Neuron (in vitro differentiated cells): ENCODE measurements around the gene RGS7.
A peak's percentile ranks its signal among the peaks of the same experiment; 100 is the strongest.
"Not testable (repeated sequence)": the region's sequence is repeated elsewhere in the genome, so short reads cannot be mapped to it uniquely, and the experiment has no call there.

Experiments
- H2AFZ ChIP-seq: one replicate; pipeline ENCODE4 v1.6.1; 2013; ENCODE audit warnings: low read depth, mild to moderate bottlenecking, inconsistent platforms, low read length, moderate library complexity
- H3K27me3 ChIP-seq: one replicate; pipeline ENCODE4 v1.6.1; 2013; ENCODE audit warnings: low read length; ENCODE audit not compliant: insufficient read depth
- H3K36me3 ChIP-seq: one replicate; pipeline ENCODE4 v1.6.1; 2013; ENCODE audit warnings: low read length; ENCODE audit not compliant: insufficient read depth
- H3K4me1 ChIP-seq: one replicate; pipeline ENCODE4 v1.6.1; 2013; ENCODE audit warnings: low read length; ENCODE audit not compliant: insufficient read depth
- H3K4me3 ChIP-seq: 2 replicates; pipeline ENCODE4 v1.5.1; 2013; ENCODE audit warnings: mild to moderate bottlenecking, low read length, moderate library complexity
- H3K9me3 ChIP-seq: one replicate; pipeline ENCODE4 v1.6.1; 2013; ENCODE audit warnings: low read length

Gene RGS7

DNA sequence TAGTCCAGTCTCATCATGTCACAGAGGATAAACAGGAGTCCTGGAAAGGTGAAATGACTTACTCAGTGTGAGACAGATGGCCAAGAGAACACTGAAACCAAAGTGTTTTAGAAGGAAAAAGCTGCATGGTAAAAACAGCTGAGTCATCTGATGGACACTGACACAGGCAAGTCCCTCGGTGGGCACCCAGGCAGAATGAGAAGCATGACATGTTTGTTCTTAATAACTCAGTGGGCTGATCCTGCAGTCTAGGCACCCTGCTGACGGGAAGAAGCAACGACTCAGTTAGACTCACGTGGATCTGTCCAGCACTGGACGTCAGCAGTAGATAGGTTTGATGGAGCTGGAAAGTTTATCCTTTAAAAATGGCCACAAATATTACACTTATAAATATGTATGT lies 116.9 kb downstream of the RGS7 start:
- H2AFZ ChIP-seq, result no peak overlapping the region
- H3K9me3 ChIP-seq, result no peaks in the 10 kb centered on the region
- H3K36me3 ChIP-seq, result no peaks in the 10 kb centered on the region
- H3K4me3 ChIP-seq, result no peak overlapping the region
- no peaks in the 10 kb centered on the region for H3K27me3 ChIP-seq
- peaks cover 14% of the 10 kb centered on the region for H3K4me1 ChIP-seq

- H3K4me1 ChIP-seq, result peaks cover 15% of the 10 kb centered on the region
- H2AFZ ChIP-seq, result no peak overlapping the region
- no peaks in the 10 kb centered on the region for H3K36me3 ChIP-seq
- H3K9me3 ChIP-seq, result no peaks in the 10 kb centered on the region
- H3K4me3 ChIP-seq, result no peak overlapping the region
- H3K27me3 ChIP-seq, result no peaks in the 10 kb centered on the region
Measured at GRCh38 chr1:241237873-241238272, 119.1 kb downstream of the RGS7 start.

DNA sequence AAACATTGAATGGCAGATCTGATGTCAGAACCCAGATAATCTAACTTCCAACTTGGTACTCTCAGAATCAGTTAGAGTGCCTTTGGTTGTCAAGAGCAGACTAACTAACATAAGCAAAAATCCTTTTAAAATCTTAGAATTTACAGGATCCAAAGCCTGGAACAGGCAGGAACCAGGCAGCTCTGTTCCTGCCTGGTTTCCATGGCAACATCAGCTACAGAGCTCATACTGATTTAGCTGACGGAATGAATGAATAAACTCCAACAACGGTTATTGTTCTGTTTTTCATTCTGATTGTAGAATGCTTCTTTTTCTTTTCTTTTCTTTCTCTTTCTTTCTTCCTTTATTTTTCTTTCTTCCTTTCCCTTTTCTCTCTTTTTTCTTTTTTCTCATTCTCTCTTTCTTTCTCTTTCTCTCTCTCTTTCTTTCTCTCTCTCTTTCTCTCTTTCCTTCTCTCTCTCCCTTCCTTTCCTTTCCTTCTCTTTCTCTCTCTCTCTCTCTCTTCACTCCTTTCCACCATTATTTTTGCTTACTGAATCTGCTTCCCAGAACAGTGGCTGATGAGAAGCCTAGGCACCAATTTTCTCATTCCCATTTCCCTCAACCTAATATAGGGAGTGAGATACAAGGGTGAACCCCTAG lies 121.6 kb downstream of the RGS7 start:
- H3K36me3 ChIP-seq, result no peaks in the 10 kb centered on the region
- H3K9me3 ChIP-seq, result no peaks in the 10 kb centered on the region
- H3K27me3 ChIP-seq, result no peaks in the 10 kb centered on the region
- H3K4me1 ChIP-seq, result peaks cover 15% of the 10 kb centered on the region
- no peak overlapping the region for H3K4me3 ChIP-seq
- H2AFZ ChIP-seq, result peak overlapping the region; percentile 16

GRCh38 chr1:241229711-241230110 lies 127.3 kb downstream of the RGS7 start:
- Histone ChIP-seq H3K4me3 (no peak overlapping the region), H2AFZ (no peak overlapping the region), H3K27me3 (no peaks in the 10 kb centered on the region), H3K9me3 (no peaks in the 10 kb centered on the region), H3K4me1 (no peaks in the 10 kb centered on the region), H3K36me3 (no peaks in the 10 kb centered on the region)

DNA sequence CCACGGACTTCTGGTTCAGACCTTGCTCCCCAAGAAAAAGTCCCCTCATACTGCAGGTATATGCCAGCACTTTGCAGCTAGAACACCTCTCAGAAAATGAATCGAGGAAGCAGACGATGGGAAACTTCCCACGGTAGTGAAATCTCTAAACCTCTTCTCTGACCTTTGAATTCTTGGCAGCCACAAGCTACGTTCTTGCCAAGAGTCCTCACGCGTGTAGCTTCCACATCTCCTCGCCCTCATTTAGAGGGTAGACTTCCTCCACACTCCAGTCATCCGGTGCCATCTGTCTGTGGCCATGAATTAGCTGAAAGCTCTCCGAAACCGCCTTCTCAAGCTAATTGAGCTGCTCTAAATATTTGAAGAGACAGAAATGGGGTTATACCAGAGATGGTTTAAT lies 127.8 kb downstream of the RGS7 start:
- no peak overlapping the region for H2AFZ ChIP-seq
- H3K27me3 ChIP-seq, result no peaks in the 10 kb centered on the region
- no peaks in the 10 kb centered on the region for H3K4me1 ChIP-seq
- no peaks in the 10 kb centered on the region for H3K9me3 ChIP-seq
- H3K4me3 ChIP-seq, result no peak overlapping the region
- H3K36me3 ChIP-seq, result no peaks in the 10 kb centered on the region

DNA sequence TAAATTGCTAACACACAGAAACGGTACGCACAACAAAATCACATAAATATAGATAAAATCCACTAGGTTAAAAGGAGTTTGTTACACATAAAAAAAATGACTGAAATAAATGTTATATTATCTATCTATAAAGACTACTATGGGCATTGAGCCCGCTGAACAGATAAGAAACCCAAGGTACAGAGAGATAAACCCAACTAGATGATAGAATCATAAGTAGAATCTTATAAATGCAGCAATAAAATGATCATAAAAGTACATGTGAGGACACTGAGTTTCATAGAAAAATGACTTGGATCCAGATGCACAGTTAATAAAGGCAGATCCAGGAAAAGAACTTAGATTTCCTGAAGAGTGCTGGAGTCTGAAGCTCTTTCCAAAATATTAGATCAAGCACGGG lies 128.7 kb downstream of the RGS7 start:
- H3K4me1 ChIP-seq, result no peaks in the 10 kb centered on the region
- no peak overlapping the region for H3K4me3 ChIP-seq
- no peak overlapping the region for H2AFZ ChIP-seq
- H3K27me3 ChIP-seq, result no peaks in the 10 kb centered on the region
- no peaks in the 10 kb centered on the region for H3K9me3 ChIP-seq
- no peaks in the 10 kb centered on the region for H3K36me3 ChIP-seq

GRCh38 chr1:241225741-241226140 lies 131.3 kb downstream of the RGS7 start:
- Histone ChIP-seq H3K4me3 (no peak overlapping the region), H3K4me1 (no peaks in the 10 kb centered on the region), H3K27me3 (no peaks in the 10 kb centered on the region), H3K9me3 (no peaks in the 10 kb centered on the region), H3K36me3 (no peaks in the 10 kb centered on the region), H2AFZ (no peak overlapping the region)

GRCh38 chr1:241224189-241224588 lies 132.8 kb downstream of the RGS7 start:
- H3K4me1 ChIP-seq, H2AFZ ChIP-seq, H3K4me3 ChIP-seq, H3K9me3 ChIP-seq, H3K36me3 ChIP-seq, H3K27me3 ChIP-seq: not testable (repeated sequence)

- not testable (repeated sequence) for H3K27me3 ChIP-seq, H3K36me3 ChIP-seq, H3K9me3 ChIP-seq, H3K4me3 ChIP-seq, H2AFZ ChIP-seq, H3K4me1 ChIP-seq
Measured at GRCh38 chr1:241222813-241223212, 134.2 kb downstream of the RGS7 start.

- Histone ChIP-seq H3K4me3 (no peak overlapping the region), H3K36me3 (no peaks in the 10 kb centered on the region), H2AFZ (no peak overlapping the region), H3K9me3 (no peaks in the 10 kb centered on the region), H3K27me3 (no peaks in the 10 kb centered on the region), H3K4me1 (no peaks in the 10 kb centered on the region)
Measured at GRCh38 chr1:241221319-241221718, 135.7 kb downstream of the RGS7 start.

- H3K4me1 ChIP-seq, H3K27me3 ChIP-seq, H2AFZ ChIP-seq, H3K4me3 ChIP-seq, H3K36me3 ChIP-seq, H3K9me3 ChIP-seq: not testable (repeated sequence)
Measured at GRCh38 chr1:241220913-241221312, 136.1 kb downstream of the RGS7 start.

DNA sequence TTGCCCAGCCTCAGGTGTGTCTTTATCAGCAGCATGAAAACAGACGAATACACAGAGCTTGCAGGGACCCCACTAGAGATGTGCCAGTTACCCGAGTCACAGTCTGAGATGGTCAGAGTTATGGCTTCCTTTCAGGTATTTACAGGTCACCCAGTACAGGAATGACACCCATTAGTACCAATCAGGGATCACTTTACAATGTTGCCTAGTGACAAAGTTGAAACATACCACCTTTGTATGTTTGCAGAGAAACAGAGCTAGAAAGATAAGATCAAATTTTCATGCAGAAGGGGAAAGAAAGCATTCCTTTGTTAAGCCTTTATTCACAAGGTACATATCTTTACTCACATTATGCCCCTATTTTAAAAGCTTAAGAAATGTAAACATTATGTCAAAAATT lies 137.6 kb downstream of the RGS7 start:
- H3K9me3 ChIP-seq, result no peaks in the 10 kb centered on the region
- H2AFZ ChIP-seq, result no peak overlapping the region
- H3K27me3 ChIP-seq, result no peaks in the 10 kb centered on the region
- no peaks in the 10 kb centered on the region for H3K36me3 ChIP-seq
- H3K4me3 ChIP-seq, result no peak overlapping the region
- no peaks in the 10 kb centered on the region for H3K4me1 ChIP-seq

DNA sequence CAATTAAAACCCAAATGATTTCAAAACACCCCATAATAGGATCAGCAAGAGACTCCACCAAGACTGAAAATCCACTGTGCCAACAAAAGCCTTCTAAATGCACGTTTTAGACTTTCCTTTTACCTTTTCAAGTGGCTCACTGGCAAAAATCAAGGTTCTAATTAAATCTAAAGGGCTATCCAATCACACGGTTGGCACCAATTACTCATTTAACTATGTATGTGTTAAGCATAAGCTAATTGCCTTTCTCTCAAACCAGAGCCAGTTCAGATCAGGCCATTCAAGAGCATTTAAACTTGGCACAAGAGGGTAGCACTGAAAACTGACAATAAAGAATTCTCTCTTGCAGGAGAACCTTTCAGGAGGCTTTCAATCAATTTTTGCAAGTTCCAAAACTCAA lies 139.5 kb downstream of the RGS7 start:
- no peaks in the 10 kb centered on the region for H3K9me3 ChIP-seq
- H3K4me3 ChIP-seq, result no peak overlapping the region
- H3K27me3 ChIP-seq, result no peaks in the 10 kb centered on the region
- H2AFZ ChIP-seq, result no peak overlapping the region
- no peaks in the 10 kb centered on the region for H3K4me1 ChIP-seq
- no peaks in the 10 kb centered on the region for H3K36me3 ChIP-seq

- Histone ChIP-seq H3K4me3 (no peak overlapping the region), H2AFZ (no peak overlapping the region), H3K9me3 (no peaks in the 10 kb centered on the region), H3K27me3 (no peaks in the 10 kb centered on the region), H3K4me1 (no peaks in the 10 kb centered on the region), H3K36me3 (no peaks in the 10 kb centered on the region)
Measured at GRCh38 chr1:241215683-241216082, 141.3 kb downstream of the RGS7 start.
